ENCODE results near the gene WWTR1.

GRCh38 chr3:149586871-149587270, 71.0 kb downstream of the WWTR1 start:
- TF ChIP-seq CTCF (IDR thresholded peaks at IDR 0.05; ENCODE audit: low read depth, low read length) (no peak), POLR2A (IDR thresholded peaks at IDR 0.05; ENCODE audit: extremely low read depth, insufficient read length) (no peak), MYC (IDR thresholded peaks at IDR 0.05; ENCODE audit: low read depth, low read length) (no peak), MAX (IDR thresholded peaks at IDR 0.05; ENCODE audit: low read depth, low read length) (no peak)

All from NB4 (cell line).